Stimulated activated naive CD8-positive, alpha-beta T cell treated with anti-CD3 and anti-CD28 coated beads, Interleukin-15, amount 100 ng/mL, for 72 hours (primary cell): ENCODE data around the gene FCN2.

Experiments used
- ATAC-seq: fragments of 150-1000 bp; cut with Tn5 transposase; 2 replicates; pipeline ENCODE4 v1.10.0; 2021; ENCODE audit warnings: mild to moderate bottlenecking, moderate library complexity
- DNase-seq, 2 donors: peaks; one replicate each; pipeline ENCODE4 v3.0.0; 2021 to 2022
- H3K27ac Mint-ChIP-seq, 2 donors: one replicate each; pipeline ENCODE4 v1.8.0; 2022; ENCODE audit warnings: mild to moderate bottlenecking in 2 of 2, mixed read lengths in 2 of 2, moderate library complexity in 2 of 2
- H3K27me3 Mint-ChIP-seq: one replicate; pipeline ENCODE4 v1.8.0; 2022; ENCODE audit warnings: mixed read lengths
- H3K4me1 Mint-ChIP-seq: one replicate; pipeline ENCODE4 v1.8.0; 2022; ENCODE audit warnings: mild to moderate bottlenecking, mixed read lengths
- H3K4me3 Mint-ChIP-seq, 2 donors: one replicate each; pipeline ENCODE4 v1.8.0; 2022; ENCODE audit warnings: mild to moderate bottlenecking in 2 of 2, mixed read lengths in 2 of 2, moderate library complexity in 1 of 2
- H3K9me3 Mint-ChIP-seq, 2 donors: one replicate each; pipeline ENCODE4 v1.8.0; 2022; ENCODE audit warnings: mixed read lengths in 2 of 2

Gene FCN2

GRCh38 chr9:134896834-134897583, 16.4 kb downstream of the FCN2 start:
- H3K9me3 Mint-ChIP-seq, result peaks cover 12 to 17% of the 10 kb centered on the region in 2 donors
- peaks cover 28% of the 10 kb centered on the region for H3K27me3 Mint-ChIP-seq
- ATAC-seq, result no peak
- no peak overlapping the region for H3K4me3 Mint-ChIP-seq
- no peak for DNase-seq
- no peaks in the 10 kb centered on the region for H3K4me1 Mint-ChIP-seq
- H3K27ac Mint-ChIP-seq, result no peak overlapping the region

- Mint-ChIP-seq H3K27me3 (peaks cover 22% of the 10 kb centered on the region), H3K4me1 (no peaks in the 10 kb centered on the region), H3K4me3 (no peak overlapping the region), H3K27ac (no peak overlapping the region), H3K9me3 (peaks cover 12 to 17% of the 10 kb centered on the region in 2 donors)
- DNase-seq, result no peak
- ATAC-seq, result no peak
These were observed 17.1 kb downstream of the FCN2 start for GRCh38 chr9:134897584-134898170.

DNA sequence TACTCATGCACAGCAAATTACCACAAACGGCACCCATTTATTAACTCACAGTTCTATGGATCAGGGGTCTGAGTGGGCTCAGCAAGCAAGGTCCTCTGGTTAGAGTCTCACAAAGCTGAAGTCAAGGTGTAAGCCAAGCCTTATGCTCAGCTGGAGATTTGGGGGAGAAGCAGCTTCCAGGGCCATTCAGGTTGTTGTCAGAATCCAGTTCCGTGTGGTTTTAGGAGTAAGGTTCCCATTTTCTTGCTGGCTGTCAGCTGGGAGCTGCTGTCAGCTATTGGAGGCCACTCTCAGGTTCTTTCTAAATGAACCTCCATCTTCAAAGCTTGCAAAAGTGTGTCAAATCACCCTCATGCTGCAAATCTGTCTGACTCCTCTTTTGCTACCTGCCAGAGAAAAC, 17.7 kb downstream of the FCN2 start:
- Mint-ChIP-seq H3K4me3 (no peak overlapping the region), H3K4me1 (no peaks in the 10 kb centered on the region), H3K9me3 (peaks cover 12 to 17% of the 10 kb centered on the region in 2 donors), H3K27ac (no peak overlapping the region), H3K27me3 (peaks cover 18% of the 10 kb centered on the region)
- ATAC-seq (no peak), DNase-seq (no peak)

DNA sequence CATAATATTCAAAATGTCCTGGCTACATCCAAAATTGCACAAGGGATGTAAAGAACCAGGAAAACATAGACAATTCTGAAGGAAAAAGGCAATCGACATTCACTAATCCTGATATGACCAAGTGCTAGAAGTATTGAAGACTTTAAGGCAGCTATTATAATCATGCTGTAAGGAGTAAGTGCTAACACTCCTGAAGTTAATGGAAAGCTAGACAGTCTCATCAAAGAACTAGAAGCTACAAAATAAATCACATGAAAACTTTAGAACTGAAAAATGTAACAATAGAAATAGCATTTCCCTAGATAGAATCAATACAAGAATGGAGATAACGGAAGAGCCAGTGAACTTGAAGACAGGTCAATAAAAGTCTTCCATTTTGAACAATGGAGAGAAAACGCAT, 18.6 kb downstream of the FCN2 start:
- Mint-ChIP-seq H3K4me3 (no peak overlapping the region), H3K27me3 (peaks cover 18% of the 10 kb centered on the region), H3K9me3 (peaks cover 12 to 17% of the 10 kb centered on the region in 2 donors), H3K27ac (no peak overlapping the region), H3K4me1 (no peaks in the 10 kb centered on the region)
- ATAC-seq, result no peak
- DNase-seq, result no peak

GRCh38 chr9:134899818-134900217, 19.2 kb downstream of the FCN2 start:
- H3K4me3 Mint-ChIP-seq, result no peak overlapping the region
- peaks cover 18% of the 10 kb centered on the region for H3K27me3 Mint-ChIP-seq
- no peaks in the 10 kb centered on the region for H3K4me1 Mint-ChIP-seq
- peaks cover 12 to 17% of the 10 kb centered on the region in 2 donors for H3K9me3 Mint-ChIP-seq
- DNase-seq (no peak), ATAC-seq (no peak)
- H3K27ac Mint-ChIP-seq, result no peak overlapping the region

- no peak overlapping the region for H3K27ac Mint-ChIP-seq
- DNase-seq, result no peak
- H3K9me3 Mint-ChIP-seq, result peaks cover 12 to 17% of the 10 kb centered on the region in 2 donors
- peaks cover 18% of the 10 kb centered on the region for H3K27me3 Mint-ChIP-seq
- ATAC-seq, result no peak
- no peak overlapping the region for H3K4me3 Mint-ChIP-seq
- H3K4me1 Mint-ChIP-seq, result no peaks in the 10 kb centered on the region
These were observed 22.3 kb downstream of the FCN2 start for GRCh38 chr9:134902936-134903335.

DNA sequence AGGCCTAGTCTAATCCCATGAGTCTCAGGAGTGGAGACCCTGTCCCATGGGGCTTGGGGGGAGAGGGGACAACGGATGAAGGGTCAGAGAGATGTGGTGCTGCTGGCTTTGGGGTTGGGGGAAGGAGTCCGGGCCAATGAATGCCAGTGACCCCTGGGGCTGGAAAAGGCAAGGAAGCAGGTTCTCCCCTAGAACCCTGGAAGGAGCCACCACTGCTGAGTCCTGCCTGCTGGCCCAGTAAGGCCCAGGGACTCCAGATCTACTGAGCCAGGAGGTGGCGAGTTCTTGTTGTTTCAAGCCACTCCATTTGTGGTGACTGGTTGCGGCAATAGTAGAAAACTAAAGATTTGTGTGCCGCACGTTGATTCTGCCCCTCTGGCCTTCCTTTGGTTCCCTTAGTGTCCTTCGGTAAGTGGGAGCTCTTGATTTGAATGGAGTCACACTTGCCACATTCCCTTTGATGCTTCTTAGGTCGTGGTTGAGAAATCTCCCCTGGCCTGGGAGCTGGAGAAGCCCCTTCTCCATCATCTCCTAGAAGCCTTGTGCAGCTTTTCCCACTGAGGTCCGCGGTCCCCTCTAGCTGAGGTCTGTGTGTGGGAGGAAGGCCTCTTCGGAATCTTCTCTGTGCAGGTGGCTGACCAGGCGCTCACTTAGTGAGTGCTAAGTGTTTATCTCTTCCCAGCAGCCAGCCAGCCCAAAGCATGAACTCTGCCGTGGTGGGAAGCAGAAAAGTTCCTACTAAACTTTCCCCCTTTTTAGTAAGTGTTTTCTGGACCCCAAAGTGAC, 28.1 kb downstream of the FCN2 start:
- H3K9me3 Mint-ChIP-seq, result no peaks in the 10 kb centered on the region
- ATAC-seq, result no peak

GRCh38 chr9:134909511-134910481, 29.2 kb downstream of the FCN2 start:
- DNase-seq (no peak), ATAC-seq (no peak)
- H3K4me1 Mint-ChIP-seq, result peaks cover 14% of the 10 kb centered on the region
- H3K9me3 Mint-ChIP-seq, result no peaks in the 10 kb centered on the region
- H3K4me3 Mint-ChIP-seq, result no peak overlapping the region
- H3K27me3 Mint-ChIP-seq, result peaks cover 39% of the 10 kb centered on the region
- H3K27ac Mint-ChIP-seq, result no peak overlapping the region

More for the DNA sequence above, 28.1 kb downstream of the FCN2 start:
- no peak for DNase-seq
- peaks cover 14% of the 10 kb centered on the region for H3K4me1 Mint-ChIP-seq
- H3K27ac Mint-ChIP-seq, result no peak overlapping the region
- peaks cover 39% of the 10 kb centered on the region for H3K27me3 Mint-ChIP-seq
- no peak overlapping the region for H3K4me3 Mint-ChIP-seq

DNA sequence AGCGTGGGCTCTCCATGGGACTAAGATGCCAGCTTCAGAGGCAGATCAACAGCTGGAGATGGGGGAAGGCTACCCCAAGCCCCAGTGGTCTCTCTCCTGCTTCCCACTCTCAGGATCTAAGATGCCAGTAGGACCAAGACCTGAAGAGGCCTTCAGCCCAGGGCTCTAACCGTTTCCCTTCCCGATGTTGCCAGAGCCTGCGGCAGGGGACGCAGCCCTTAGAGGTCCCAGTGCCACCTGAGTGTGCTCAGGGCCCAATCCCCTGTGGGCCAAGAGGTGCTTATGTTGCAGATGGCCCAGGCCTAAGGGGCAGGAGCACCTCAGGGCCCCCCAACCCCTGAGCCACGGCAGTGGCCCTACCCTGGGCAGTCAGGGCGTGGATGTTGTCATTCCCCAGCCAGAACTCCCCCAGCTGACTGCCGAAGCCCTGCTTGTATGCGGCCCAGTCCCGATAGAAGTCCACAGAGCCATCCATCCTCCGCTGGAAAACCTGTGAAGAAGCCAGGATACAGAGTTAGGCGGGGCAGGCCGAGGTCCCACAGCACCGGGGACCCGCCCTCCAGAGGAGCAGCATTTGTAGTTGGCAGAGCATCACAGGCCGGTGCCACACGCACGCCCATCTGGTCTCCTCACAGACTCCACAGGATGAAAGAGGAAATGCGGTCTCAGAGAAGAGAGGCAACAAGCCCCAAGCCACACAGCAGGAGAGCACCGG, 31.7 kb downstream of the FCN2 start:
- H3K9me3 Mint-ChIP-seq, result no peaks in the 10 kb centered on the region
- H3K27ac Mint-ChIP-seq, result no peak overlapping the region
- DNase-seq (no peak), ATAC-seq (no peak)
- H3K4me1 Mint-ChIP-seq, result peaks cover 14% of the 10 kb centered on the region
- peaks cover 39% of the 10 kb centered on the region for H3K27me3 Mint-ChIP-seq
- H3K4me3 Mint-ChIP-seq, result no peak overlapping the region

DNA sequence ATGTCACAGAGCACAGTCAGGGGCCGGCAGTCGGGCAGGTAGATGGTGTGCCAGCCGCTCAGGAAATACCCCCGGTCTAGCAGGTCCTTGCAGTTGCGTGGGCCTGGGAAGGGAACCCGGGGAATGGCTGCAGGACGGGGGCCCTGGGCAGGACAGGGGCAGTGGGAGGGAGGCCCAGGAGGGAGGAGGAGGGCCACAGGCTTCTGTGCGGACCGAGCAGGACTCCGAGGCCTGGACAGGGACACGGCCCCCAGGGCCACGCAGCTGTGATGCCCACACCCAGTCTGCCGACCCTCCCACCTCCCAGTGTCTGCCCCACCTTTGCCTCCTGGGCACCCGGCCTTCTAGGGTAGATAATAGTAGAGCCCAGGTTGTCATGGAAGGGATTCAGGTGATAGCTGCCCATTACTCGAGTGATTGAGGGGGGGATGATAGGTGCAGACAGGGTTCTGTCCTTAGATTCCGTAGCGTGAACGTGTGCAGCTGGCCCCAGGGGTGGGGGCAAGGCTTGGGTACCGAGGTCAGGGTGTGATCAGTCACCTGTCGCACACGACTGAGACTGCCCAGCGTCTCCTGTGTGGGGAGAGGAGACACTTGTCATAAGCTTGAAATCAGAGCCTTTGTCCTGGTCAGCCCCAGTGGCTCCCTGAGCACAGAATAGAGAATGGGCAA, 32.6 kb downstream of the FCN2 start:
- DNase-seq (no peak), ATAC-seq (no peak)
- Mint-ChIP-seq H3K4me1 (peaks cover 14% of the 10 kb centered on the region), H3K27ac (no peak overlapping the region), H3K4me3 (no peak overlapping the region), H3K27me3 (peaks cover 39% of the 10 kb centered on the region), H3K9me3 (peaks cover 0 to under 1% of the 10 kb centered on the region in 2 donors)

GRCh38 chr9:134913713-134914500, 33.3 kb downstream of the FCN2 start:
- Mint-ChIP-seq H3K27ac (no peak overlapping the region), H3K27me3 (peaks cover 36% of the 10 kb centered on the region), H3K4me1 (peaks cover 14% of the 10 kb centered on the region), H3K4me3 (no peak overlapping the region), H3K9me3 (peaks cover 6 to 8% of the 10 kb centered on the region in 2 donors)
- no peak for ATAC-seq
- no peak for DNase-seq

- Mint-ChIP-seq H3K27me3 (peaks cover 31% of the 10 kb centered on the region), H3K4me1 (peaks cover 10% of the 10 kb centered on the region), H3K4me3 (no peak overlapping the region), H3K9me3 (peaks cover 9 to 14% of the 10 kb centered on the region in 2 donors), H3K27ac (no peak overlapping the region)
- DNase-seq (no peak), ATAC-seq (no peak)
These were observed 33.9 kb downstream of the FCN2 start for GRCh38 chr9:134914501-134914834.

DNA sequence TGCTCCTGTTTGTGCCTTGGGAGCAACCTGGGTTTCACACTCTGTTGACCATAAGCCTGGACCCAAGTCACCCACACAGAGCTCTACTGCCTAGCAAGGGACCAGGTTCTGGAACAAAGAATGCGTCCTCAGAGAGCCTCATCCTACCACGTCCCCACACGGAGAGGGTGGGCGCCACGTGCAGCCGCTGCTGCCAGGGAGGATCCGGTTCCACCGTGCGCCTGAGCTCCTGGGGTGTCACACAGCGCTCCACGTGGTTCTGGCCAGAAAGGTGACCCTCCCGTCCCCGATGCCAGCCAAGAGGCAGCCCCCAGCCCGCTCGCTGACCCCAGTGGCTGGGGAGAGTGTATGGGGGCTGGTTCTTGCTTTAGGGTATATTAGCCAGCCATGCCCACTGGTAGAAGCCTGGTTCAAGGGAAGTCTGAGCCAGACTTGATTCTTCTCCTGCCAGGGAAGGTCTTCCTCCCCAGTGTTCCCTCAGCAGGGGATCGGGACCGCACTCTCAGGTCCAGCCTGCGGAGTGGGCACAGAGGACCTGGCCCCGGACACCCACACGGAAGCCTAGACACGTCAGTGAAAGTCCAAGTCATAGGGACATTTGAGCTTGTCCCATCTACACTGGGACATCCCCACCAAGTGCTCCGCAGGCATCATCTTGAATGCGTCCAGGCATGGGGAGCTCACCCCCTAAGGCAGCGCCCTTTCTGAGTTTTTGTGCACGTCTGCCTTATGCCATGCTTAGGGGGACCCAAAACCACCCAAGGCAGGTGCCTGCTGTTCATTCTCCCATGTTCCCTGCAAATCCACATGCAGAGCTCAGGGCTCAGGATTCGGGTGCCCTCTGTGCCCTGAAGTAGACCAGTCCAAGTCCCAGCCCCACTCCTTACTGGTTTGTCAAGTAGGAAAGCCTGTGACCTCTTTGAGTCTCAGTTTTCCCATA, 34.7 kb downstream of the FCN2 start:
- peaks cover 2% of the 10 kb centered on the region for H3K4me1 Mint-ChIP-seq
- ATAC-seq, result no peak
- peaks cover 22% of the 10 kb centered on the region for H3K27me3 Mint-ChIP-seq
- H3K4me3 Mint-ChIP-seq, result no peak overlapping the region
- no peak overlapping the region for H3K27ac Mint-ChIP-seq
- no peak for DNase-seq
- peaks cover 14 to 19% of the 10 kb centered on the region in 2 donors for H3K9me3 Mint-ChIP-seq
